HFF-Myc (cell line): ENCODE measurements around the gene ADAM33.

ENCODE experiments used
- DNase-seq: peaks from one replicate; pipeline ENCODE4 v3.0.0-alpha.2; 2011; ENCODE audit warnings: low read depth; ENCODE audit errors: extremely low read depth
- H3K4me3 ChIP-seq: replicated peaks from 2 replicates; pipeline ENCODE4 v1.5.1; 2011; ENCODE audit warnings: low read depth, mild to moderate bottlenecking, control low read depth, low read length
- CTCF ChIP-seq: IDR thresholded peaks from 2 replicates; pipeline ENCODE4 v1.5.1; 2012; ENCODE audit warnings: mild to moderate bottlenecking, low read depth, low read length, control low read depth; ENCODE audit errors: missing control alignments

ADAM33 gene

GRCh38 chr20:3654326-3655130 lies 27.3 kb downstream of the ADAM33 start:
- TF ChIP-seq CTCF = no peak
- H3K4me3 ChIP-seq = no peak overlapping the region
- DNase-seq = no peak

- no peak for TF ChIP-seq CTCF
- no peak overlapping the region for H3K4me3 ChIP-seq
- DNase-seq = no peak
These were observed 27.9 kb downstream of the ADAM33 start for GRCh38 chr20:3653921-3654320.

GRCh38 chr20:3652676-3653596 lies 28.9 kb downstream of the ADAM33 start:
- DNase-seq = no peak
- no peak for TF ChIP-seq CTCF

GRCh38 chr20:3652221-3652620 lies 29.6 kb downstream of the ADAM33 start:
- DNase-seq = no peak
- no peak overlapping the region for H3K4me3 ChIP-seq

More at GRCh38 chr20:3652676-3653596, 28.9 kb downstream of the ADAM33 start:
- no peak overlapping the region for H3K4me3 ChIP-seq

GRCh38 chr20:3651204-3651962 lies 30.4 kb downstream of the ADAM33 start:
- no peak for TF ChIP-seq CTCF

More at GRCh38 chr20:3652221-3652620, 29.6 kb downstream of the ADAM33 start:
- no peak for TF ChIP-seq CTCF

GRCh38 chr20:3648951-3649350 lies 32.9 kb downstream of the ADAM33 start:
- no peak for DNase-seq
- no peak overlapping the region for H3K4me3 ChIP-seq
- no peak for TF ChIP-seq CTCF

More at GRCh38 chr20:3651204-3651962, 30.4 kb downstream of the ADAM33 start:
- DNase-seq = no peak
- H3K4me3 ChIP-seq = no peak overlapping the region
